HEK293T (cell line): Measurements from ENCODE around the gene TMEM59.
"Not testable (repeated sequence)": the region's sequence is repeated elsewhere in the genome, so short reads cannot be mapped to it uniquely, and the experiment has no call there.

Experiments used
- CTCF ChIA-PET: fragments of 350-600 bp; formaldehyde crosslinking; extraction: SDS; loops from one replicate; lab custom pipeline; 2021; ENCODE audit warnings: antibody characterized with exemption, inconsistent platforms; lab: Yijun Ruan, JAX
- POLR2A ChIA-PET: fragments of 350-600 bp; formaldehyde crosslinking; extraction: SDS; loops from one replicate; lab custom pipeline; 2020; ENCODE audit warnings: antibody characterized with exemption, inconsistent platforms; lab: Yijun Ruan, JAX
- DNase-seq: peaks from one replicate; pipeline ENCODE4 v3.0.0; 2012; ENCODE audit warnings: mixed read lengths; ENCODE audit errors: extremely low spot score
- ARNT ChIP-seq: fragments of 450-650 bp; IDR thresholded peaks from 2 replicates; pipeline ENCODE4 v1.6.1; 2017; ENCODE audit warnings: mild to moderate bottlenecking
- BHLHE40 ChIP-seq: fragments of 450-650 bp; IDR thresholded peaks from 2 replicates; pipeline ENCODE4 v1.6.1; 2016; ENCODE audit warnings: mild to moderate bottlenecking, moderate library complexity, borderline replicate concordance
- CTBP1 ChIP-seq: fragments of 450-650 bp; IDR thresholded peaks from 2 replicates; pipeline ENCODE4 v1.6.1; 2016; ENCODE audit warnings: borderline replicate concordance
- ELF4 ChIP-seq: fragments of 450-650 bp; IDR thresholded peaks from 2 replicates; pipeline ENCODE4 v1.6.1; 2017; ENCODE audit warnings: antibody characterized with exemption
- FOXA1 ChIP-seq: fragments of 450-650 bp; IDR thresholded peaks from 2 replicates; pipeline ENCODE4 v1.6.1; 2016; ENCODE audit warnings: mild to moderate bottlenecking
- FOXK2 ChIP-seq: fragments of 450-650 bp; IDR thresholded peaks from 2 replicates; pipeline ENCODE4 v1.6.1; 2016; ENCODE audit warnings: mild to moderate bottlenecking
- FOXM1 ChIP-seq: fragments of 450-650 bp; IDR thresholded peaks from 2 replicates; pipeline ENCODE4 v1.6.1; 2017; ENCODE audit warnings: mild to moderate bottlenecking, borderline replicate concordance
- HDGF ChIP-seq: fragments of 450-650 bp; IDR thresholded peaks from 2 replicates; pipeline ENCODE4 v1.6.1; 2017; ENCODE audit warnings: antibody characterized with exemption, borderline replicate concordance
- L3MBTL2 ChIP-seq: fragments of 450-650 bp; conservative IDR thresholded peaks from 2 replicates; pipeline ENCODE4 v1.6.1; 2016; ENCODE audit warnings: mild to moderate bottlenecking
- LEF1 ChIP-seq: fragments of 450-650 bp; IDR thresholded peaks from 2 replicates; pipeline ENCODE4 v1.6.1; 2017; ENCODE audit warnings: mild to moderate bottlenecking, borderline replicate concordance
- NFRKB ChIP-seq: fragments of 450-650 bp; IDR thresholded peaks from 2 replicates; pipeline ENCODE4 v1.6.1; 2016; ENCODE audit warnings: mild to moderate bottlenecking, moderate library complexity
- SP1 ChIP-seq: fragments of 450-650 bp; IDR thresholded peaks from 2 replicates; pipeline ENCODE4 v1.6.1; 2017
- SUZ12 ChIP-seq: fragments of 450-650 bp; IDR thresholded peaks from 2 replicates; pipeline ENCODE4 v1.6.1; 2016; ENCODE audit warnings: mild to moderate bottlenecking
- TARDBP ChIP-seq: fragments of 450-650 bp; IDR thresholded peaks from 2 replicates; pipeline ENCODE4 v1.6.1; 2016
- ZNF384 ChIP-seq: fragments of 450-650 bp; IDR thresholded peaks from 2 replicates; pipeline ENCODE4 v1.6.1; 2016
- TF ChIP-seq, protein P1 (sequence below): fragments of 450-650 bp; IDR thresholded peaks from 2 replicates; pipeline ENCODE4 v1.6.1; 2016

TMEM59 gene

DNA sequence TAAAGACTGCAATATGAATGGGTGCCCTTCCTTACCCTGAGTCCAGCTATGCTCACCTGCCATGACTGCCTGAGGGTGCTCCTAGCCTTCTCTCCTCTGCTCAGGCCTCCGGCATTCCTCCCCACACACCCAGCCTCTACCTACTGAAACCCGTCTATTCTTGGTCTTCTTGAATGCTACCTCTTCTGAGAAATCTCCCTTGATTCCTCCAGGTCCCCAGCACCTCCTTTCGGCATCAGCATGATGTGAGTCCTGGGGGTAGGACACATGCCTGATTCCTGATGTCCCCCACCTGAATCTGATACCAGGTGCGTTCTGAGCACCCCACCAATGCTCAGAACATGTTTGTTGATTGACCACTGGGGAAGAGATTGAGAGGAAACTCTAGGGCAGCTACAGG, 43.6 kb downstream of the TMEM59 start:
- TF ChIP-seq ARNT, result no peak
- TF ChIP-seq FOXA1, result no peak
- no peak for TF ChIP-seq HDGF
- CTCF ChIA-PET, result no interaction called here
- DNase-seq, result no peak
- POLR2A ChIA-PET, result no interaction called here

GRCh38 chr1:54008876-54009275, 44.1 kb downstream of the TMEM59 start:
- DNase-seq, result no peak
- ChIA-PET POLR2A (no interaction called here), CTCF (no interaction called here)
- TF ChIP-seq FOXK2, result no peak

- no peak for DNase-seq
- TF ChIP-seq FOXK2 (no peak), ZNF384 (no peak), NFRKB (no peak), TARDBP (no peak), BHLHE40 (no peak), HDGF (no peak), LEF1 (no peak), SP1 (no peak), SUZ12 (no peak), FOXA1 (no peak), L3MBTL2 (no peak), FOXM1 (no peak), CTBP1 (no peak), ELF4 (no peak)
- TF ChIP-seq, protein P1, sequence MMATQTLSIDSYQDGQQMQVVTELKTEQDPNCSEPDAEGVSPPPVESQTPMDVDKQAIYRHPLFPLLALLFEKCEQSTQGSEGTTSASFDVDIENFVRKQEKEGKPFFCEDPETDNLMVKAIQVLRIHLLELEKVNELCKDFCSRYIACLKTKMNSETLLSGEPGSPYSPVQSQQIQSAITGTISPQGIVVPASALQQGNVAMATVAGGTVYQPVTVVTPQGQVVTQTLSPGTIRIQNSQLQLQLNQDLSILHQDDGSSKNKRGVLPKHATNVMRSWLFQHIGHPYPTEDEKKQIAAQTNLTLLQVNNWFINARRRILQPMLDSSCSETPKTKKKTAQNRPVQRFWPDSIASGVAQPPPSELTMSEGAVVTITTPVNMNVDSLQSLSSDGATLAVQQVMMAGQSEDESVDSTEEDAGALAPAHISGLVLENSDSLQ, result no peak
- ChIA-PET CTCF (interaction anchor here (0.6 kb wide), 1 partner anchor 66 kb away, joined by 3 read pairs; no protein-coding TSS in a partner anchor), POLR2A (interaction anchor here (1.4 kb wide), 1 partner anchor 46 kb away, joined by 4 read pairs; the partner anchor contains the start of genes TCEANC2 and TMEM59)
Measured at GRCh38 chr1:54007613-54008012, 45.4 kb downstream of the TMEM59 start.

GRCh38 chr1:54006508-54006907, 46.5 kb downstream of the TMEM59 start:
- ChIA-PET POLR2A (interaction anchor here (0.9 kb wide), 1 partner anchor 61 kb away, joined by 4 read pairs; the partner anchor contains the start of genes IFT25 and LRRC42), CTCF (interaction anchor here (0.6 kb wide), 1 partner anchor 77 kb away, joined by 6 read pairs; no protein-coding TSS in a partner anchor)
- no peak for DNase-seq
- TF ChIP-seq FOXM1, result no peak
- TF ChIP-seq FOXA1, result no peak
- no peak for TF ChIP-seq SP1
- TF ChIP-seq ZNF384, result no peak
- no peak for TF ChIP-seq BHLHE40
- no peak for TF ChIP-seq HDGF
- TF ChIP-seq LEF1, result no peak
- TF ChIP-seq TARDBP, result no peak
- TF ChIP-seq ELF4, result no peak
- no peak for TF ChIP-seq SUZ12
- no peak for TF ChIP-seq FOXK2

DNA sequence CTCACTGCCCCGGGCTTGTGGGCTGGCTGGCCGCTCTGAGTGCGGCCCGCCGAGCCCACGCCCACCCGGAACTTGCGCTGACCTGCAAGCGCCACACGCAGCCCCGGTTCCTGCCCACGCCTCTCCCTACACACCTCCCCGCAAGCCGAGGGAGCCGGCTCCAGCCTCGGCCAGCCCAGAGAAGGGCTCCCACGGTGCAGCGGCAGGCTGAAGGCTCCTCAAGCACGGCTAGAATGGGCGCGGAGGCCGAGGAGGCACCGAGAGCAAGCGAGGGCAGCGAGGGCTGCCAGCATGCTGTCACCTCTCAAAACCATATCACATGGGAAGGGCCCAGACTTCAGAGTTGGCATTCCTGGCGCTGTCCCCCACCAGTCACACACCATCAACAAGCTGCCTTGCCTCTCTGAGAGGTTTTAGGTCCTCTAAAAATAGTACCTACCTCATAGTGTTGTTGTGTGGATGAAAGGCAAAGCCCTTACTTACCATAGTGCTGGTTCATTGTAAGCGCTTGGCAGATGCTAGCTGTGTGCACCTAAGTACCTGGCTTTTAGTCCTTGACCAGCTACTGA, 48.4 kb downstream of the TMEM59 start:
- DNase-seq, result no peak

DNA sequence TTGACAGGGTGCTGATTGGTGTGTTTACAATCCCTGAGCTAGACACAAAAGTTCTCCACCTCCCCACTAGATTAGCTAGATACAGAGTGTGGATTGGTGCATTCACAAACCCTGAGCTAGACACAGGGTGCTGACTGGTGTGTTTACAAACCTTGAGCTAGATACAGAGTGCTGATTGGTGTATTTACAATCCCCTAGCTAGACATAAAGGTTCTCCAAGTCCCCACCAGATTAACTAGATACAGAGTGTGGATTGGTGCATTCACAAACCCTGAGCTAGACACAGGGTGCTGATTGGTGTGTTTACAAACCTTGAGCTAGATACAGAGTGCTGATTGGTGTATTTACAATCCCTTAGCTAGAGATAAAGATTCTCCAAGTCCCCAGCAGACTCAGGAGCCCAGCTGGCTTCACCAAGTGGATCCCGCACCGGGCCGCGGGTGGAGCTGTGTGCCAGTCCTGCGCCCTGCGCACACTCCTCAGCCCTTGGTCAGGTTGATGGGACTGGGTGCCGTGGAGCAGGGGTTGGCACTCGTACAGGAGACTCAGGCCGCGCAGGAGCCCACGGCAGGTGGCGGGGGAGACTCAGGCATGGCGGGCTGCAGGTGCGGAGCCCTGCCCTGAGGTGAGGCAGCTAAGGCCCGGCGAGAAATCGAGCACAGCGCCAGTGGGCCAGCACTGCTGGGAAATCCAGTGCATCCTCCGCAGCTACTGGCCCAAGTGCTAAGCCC, 49.1 kb downstream of the TMEM59 start:
- POLR2A ChIA-PET, DNase-seq, CTCF ChIA-PET: not testable (repeated sequence)

More for the DNA sequence above, 48.4 kb downstream of the TMEM59 start:
- TF ChIP-seq FOXK2 (no peak), SUZ12 (no peak), FOXA1 (no peak), TARDBP (no peak), NFRKB (no peak), HDGF (no peak), ZNF384 (no peak), CTBP1 (no peak), ELF4 (no peak)
- ChIA-PET POLR2A (no interaction called here), CTCF (no interaction called here)

GRCh38 chr1:54003249-54003646, 49.8 kb downstream of the TMEM59 start:
- DNase-seq, result no peak
- CTCF ChIA-PET, result no interaction called here
- POLR2A ChIA-PET, result no interaction called here
- no peak for TF ChIP-seq TARDBP
- TF ChIP-seq SP1, result no peak

GRCh38 chr1:54002544-54003248, 50.3 kb downstream of the TMEM59 start:
- ChIA-PET CTCF (no interaction called here), POLR2A (no interaction called here)
- DNase-seq, result no peak
- TF ChIP-seq NFRKB (no peak), SP1 (no peak), TARDBP (no peak), L3MBTL2 (no peak), LEF1 (no peak), ZNF384 (no peak), FOXA1 (no peak), FOXM1 (no peak), SUZ12 (no peak), HDGF (no peak), FOXK2 (no peak), CTBP1 (no peak), ARNT (no peak), ELF4 (no peak), BHLHE40 (no peak)
- TF ChIP-seq, protein P1, result no peak
